Measurements from ENCODE around the gene SPACDR. TPM values are rescaled to one million over a fixed set of nuclear protein-coding genes. Genes with fewer than 3 reads are reported as not detected.

Gene SPACDR
- total RNA-seq, 4 donors from 2014 or later, result 0.78 TPM; not detected in 3

DNA sequence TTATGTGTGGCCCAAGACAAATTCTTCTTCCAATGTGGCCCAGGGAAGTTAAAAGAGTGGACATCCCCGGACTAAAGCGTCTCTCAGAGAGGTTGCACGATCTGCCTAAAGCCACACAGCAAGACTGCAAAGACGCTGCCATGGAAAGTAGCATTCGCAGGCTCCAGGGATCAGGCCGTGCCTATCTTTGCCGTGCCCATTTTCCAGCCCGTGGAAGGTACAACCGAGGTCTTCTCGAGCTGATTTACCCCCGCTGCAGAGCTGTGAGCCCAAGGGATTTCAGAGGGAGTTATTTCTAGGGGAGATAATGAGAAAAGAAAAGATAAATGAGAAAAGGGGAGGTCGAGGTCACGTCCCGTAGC is 18.6 kb upstream of the SPACDR start:
- intact Hi-C loops (cut with DNase I), result loop anchor here (2.0 kb wide), 1 partner anchor 14 kb away; no protein-coding TSS in a partner anchor
- Histone ChIP-seq H3K36me3 (no peaks in the 10 kb centered on the region), H3K27me3 (no peaks in the 10 kb centered on the region), H3K9me3 (no peaks in the 10 kb centered on the region), H3K27ac (replicated peaks in 1 of 4) (peak overlapping the region; percentile 42 to 72 (median 68)), H3K4me1 (peaks cover 20 to 52% (median 39%) of the 10 kb centered on the region in 4 donors), H3K4me3 (peak overlapping the region; percentile 69 to 88 (median 72))
- TF ChIP-seq EP300 (IDR thresholded peaks at IDR 0.05), result no peak
- no peak for TF ChIP-seq POLR2A (IDR thresholded peaks at IDR 0.05; ENCODE audit: low read depth)
- TF ChIP-seq, protein P1, sequence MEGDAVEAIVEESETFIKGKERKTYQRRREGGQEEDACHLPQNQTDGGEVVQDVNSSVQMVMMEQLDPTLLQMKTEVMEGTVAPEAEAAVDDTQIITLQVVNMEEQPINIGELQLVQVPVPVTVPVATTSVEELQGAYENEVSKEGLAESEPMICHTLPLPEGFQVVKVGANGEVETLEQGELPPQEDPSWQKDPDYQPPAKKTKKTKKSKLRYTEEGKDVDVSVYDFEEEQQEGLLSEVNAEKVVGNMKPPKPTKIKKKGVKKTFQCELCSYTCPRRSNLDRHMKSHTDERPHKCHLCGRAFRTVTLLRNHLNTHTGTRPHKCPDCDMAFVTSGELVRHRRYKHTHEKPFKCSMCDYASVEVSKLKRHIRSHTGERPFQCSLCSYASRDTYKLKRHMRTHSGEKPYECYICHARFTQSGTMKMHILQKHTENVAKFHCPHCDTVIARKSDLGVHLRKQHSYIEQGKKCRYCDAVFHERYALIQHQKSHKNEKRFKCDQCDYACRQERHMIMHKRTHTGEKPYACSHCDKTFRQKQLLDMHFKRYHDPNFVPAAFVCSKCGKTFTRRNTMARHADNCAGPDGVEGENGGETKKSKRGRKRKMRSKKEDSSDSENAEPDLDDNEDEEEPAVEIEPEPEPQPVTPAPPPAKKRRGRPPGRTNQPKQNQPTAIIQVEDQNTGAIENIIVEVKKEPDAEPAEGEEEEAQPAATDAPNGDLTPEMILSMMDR (IDR thresholded peaks at IDR 0.05), result no peak
- TF ChIP-seq POLR2AphosphoS5 (IDR thresholded peaks at IDR 0.05), result no peak
- no peak for DNase-seq (ENCODE audit: extremely low spot score)
- 41% methylated on average over 14 of the region's 14 CpGs for WGBS

DNA sequence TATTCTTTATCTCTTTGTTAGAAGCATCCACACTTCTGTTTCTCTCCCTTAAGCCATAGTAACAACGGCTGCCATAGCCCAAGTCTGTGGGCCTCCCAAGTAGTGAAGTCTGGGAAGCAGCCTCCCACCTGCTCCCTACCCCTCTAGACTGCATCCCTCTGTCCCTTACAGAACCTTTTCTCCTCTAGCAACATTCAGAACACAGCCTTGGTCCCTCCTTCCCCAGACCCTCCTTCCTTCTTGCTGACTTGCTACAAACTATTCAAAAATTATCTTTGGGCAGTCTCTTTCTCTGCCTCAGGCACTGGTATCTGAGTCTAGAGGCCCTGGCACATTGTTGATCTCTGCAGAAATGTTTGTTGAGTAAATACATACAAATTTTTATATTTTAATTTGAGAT is 17.4 kb upstream of the SPACDR start:
- DNase-seq (ENCODE audit: extremely low spot score), result no peak
- peaks cover 32 to 61% (median 52%) of the 10 kb centered on the region in 4 donors for H3K4me1 ChIP-seq
- WGBS, result 77% methylated on average over 1 of the region's 1 CpG
- intact Hi-C loops (cut with DNase I), result no loop called here
- H3K36me3 ChIP-seq, result no peaks in the 10 kb centered on the region
- TF ChIP-seq POLR2A (IDR thresholded peaks at IDR 0.05; ENCODE audit: low read depth) (no peak), EP300 (IDR thresholded peaks at IDR 0.05) (no peak), POLR2AphosphoS5 (IDR thresholded peaks at IDR 0.05) (no peak)
- TF ChIP-seq, protein P1 (IDR thresholded peaks at IDR 0.05), result no peak
- no peak overlapping the region for H3K27ac ChIP-seq (replicated peaks in 1 of 4)
- H3K4me3 ChIP-seq, result no peak overlapping the region
- H3K27me3 ChIP-seq, result no peaks in the 10 kb centered on the region
- no peaks in the 10 kb centered on the region for H3K9me3 ChIP-seq

DNA sequence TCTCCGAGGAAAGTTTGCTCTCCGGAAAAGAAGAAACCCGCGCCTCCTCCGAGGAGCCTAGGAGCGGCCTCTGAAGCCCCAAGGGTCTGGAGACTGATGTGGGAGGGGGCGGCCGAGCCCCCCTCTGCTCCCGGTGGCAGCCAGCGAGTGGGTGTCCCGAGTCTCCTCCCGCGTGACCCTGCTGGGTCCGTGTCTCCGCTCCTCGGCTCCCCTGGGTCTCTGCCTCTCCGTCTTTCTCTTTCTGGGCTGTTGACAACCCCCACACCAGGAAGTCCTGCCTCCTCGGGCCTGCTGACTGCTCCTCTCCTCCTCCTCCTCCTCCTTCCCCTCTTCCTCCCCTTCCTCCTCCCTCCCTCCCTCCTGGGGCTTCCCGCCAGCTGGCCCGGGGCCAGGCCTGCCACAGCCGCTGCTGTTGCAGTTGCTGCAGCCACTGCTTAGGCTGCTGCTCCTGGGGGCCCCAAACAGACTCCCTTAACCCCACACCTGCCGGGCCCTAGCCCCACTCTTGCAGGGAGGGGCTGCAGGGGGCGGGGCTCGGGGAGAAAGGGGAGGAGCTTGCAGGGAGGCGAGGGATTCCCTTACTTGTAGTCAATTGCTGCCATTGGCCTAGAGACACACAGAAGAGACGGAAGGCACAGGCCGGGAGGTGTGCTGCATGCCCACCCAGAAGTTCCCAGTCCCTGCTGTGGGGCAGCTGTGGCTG is 15.0 kb upstream of the SPACDR start, which contains the start of gene TSC22D4:
Gene TSC22D4, minus strand, starts transcription at position 257 of the 703 bp plus-strand sequence. CDS start 1,176 bp downstream, outside the sequence.
- peaks cover 54 to 65% (median 64%) of the 10 kb centered on the region in 4 donors for H3K4me1 ChIP-seq
- H3K36me3 ChIP-seq, result peaks cover under 1 to 16% (median 8%) of the 10 kb centered on the region in 4 donors
- H3K4me3 ChIP-seq, result peak within 1 kb of the TSS; percentile 79 to 100 (median 91)
- no peaks in the 10 kb centered on the region for H3K27me3 ChIP-seq
- TF ChIP-seq EP300 (IDR thresholded peaks at IDR 0.05), result no peak
- TF ChIP-seq, protein P1 (IDR thresholded peaks at IDR 0.05), result no peak
- peak; percentile 93 to 94 for TF ChIP-seq POLR2AphosphoS5 (IDR thresholded peaks at IDR 0.05)
- peak; percentile 20 for TF ChIP-seq POLR2A (IDR thresholded peaks at IDR 0.05; ENCODE audit: low read depth)
- no peaks in the 10 kb centered on the region for H3K9me3 ChIP-seq
- H3K27ac ChIP-seq (replicated peaks in 1 of 4), result peak within 1 kb of the TSS; percentile 91 to 97 (median 94)
- DNase-seq (ENCODE audit: extremely low spot score), result peak; percentile 98
- 3% methylated on average over 16 of the region's 27 CpGs for WGBS
- intact Hi-C loops (cut with DNase I), result loop anchor here (10.0 kb wide), 1 partner anchor 216 kb away; the partner anchor contains the start of gene GIGYF1

DNA sequence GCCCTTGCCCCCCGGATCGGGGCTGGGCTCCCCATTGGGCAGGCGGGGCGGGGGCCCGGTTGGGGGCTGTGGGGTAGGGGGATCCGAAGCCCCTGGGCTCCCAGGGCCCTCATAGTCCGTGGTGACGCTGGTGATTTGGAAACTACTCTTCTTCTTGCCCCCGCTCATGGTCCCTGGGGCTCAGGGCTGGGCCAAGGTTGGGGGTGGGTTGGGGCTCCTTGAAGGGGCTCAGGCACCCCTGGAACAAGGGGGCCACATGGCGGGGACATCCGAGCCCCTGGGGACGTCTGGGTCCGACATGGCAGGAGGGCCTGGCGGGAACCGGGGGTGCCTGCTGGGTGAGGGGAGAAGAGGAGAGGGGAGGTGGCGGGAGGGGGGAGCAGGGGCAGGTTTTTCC is 13.8 kb upstream of the SPACDR start:
- no peaks in the 10 kb centered on the region for H3K9me3 ChIP-seq
- H3K36me3 ChIP-seq, result peaks cover 5 to 28% (median 18%) of the 10 kb centered on the region in 4 donors
- no peak for DNase-seq (ENCODE audit: extremely low spot score)
- peak overlapping the region; percentile 79 to 100 (median 91) for H3K4me3 ChIP-seq
- no peaks in the 10 kb centered on the region for H3K27me3 ChIP-seq
- WGBS, result 0% methylated on average over 7 of the region's 16 CpGs
- no peak for TF ChIP-seq EP300 (IDR thresholded peaks at IDR 0.05)
- TF ChIP-seq POLR2AphosphoS5 (IDR thresholded peaks at IDR 0.05), result no peak
- no peak for TF ChIP-seq POLR2A (IDR thresholded peaks at IDR 0.05; ENCODE audit: low read depth)
- TF ChIP-seq, protein P1 (IDR thresholded peaks at IDR 0.05), result no peak
- peaks cover 59 to 66% (median 66%) of the 10 kb centered on the region in 4 donors for H3K4me1 ChIP-seq
- peak overlapping the region; percentile 91 to 97 (median 94) for H3K27ac ChIP-seq (replicated peaks in 1 of 4)
- intact Hi-C loops (cut with DNase I), result loop anchor here (10.0 kb wide), 1 partner anchor 217 kb away; the partner anchor contains the start of gene GIGYF1

All from esophagus muscularis mucosa (tissue), 4 donors.